ENCODE data around the gene ATAD3C.

- TF ChIP-seq CTCF (conservative IDR thresholded peaks at IDR 0.05; ENCODE audit: low read depth, low read length): no peak
- no peak for TF ChIP-seq EZH2 (IDR thresholded peaks at IDR 0.05; ENCODE audit: low read length, unreplicated experiment)
- no peak for TF ChIP-seq EZH2phosphoT487 (IDR thresholded peaks at IDR 0.05; ENCODE audit: borderline replicate concordance, low read length)
Observed at GRCh38 chr1:1406821-1407635, 42.5 kb upstream of the ATAD3C start, which contains the start of gene MRPL20.

Data from PC-3 (cell line).